ENCODE measurements around the gene IQSEC2.

DNA sequence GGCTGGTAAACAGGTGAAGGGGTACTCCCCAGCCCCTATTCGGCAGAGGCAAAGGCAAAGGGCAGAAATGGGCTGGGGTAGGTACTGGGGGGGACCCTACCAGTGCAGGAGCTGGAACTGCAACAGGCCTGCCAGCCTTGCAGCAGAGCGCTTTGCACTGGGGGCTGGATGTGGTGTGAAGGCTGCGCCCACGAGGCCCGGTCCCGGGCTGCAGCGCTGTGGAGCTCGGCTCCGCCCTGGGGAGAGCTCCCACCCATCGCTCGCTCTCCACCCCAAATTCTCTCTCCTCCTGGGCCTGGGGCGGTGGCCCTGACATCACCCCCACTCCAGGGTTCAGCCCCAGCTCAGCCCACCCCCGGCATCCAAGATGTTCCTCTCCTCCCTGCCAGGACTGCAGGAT is 24.2 kb downstream of the IQSEC2 start:
- TF ChIP-seq POLR2A (IDR thresholded peaks at IDR 0.05) (no peak), EP300 (IDR thresholded peaks at IDR 0.05) (no peak)
- TF ChIP-seq, protein P1, sequence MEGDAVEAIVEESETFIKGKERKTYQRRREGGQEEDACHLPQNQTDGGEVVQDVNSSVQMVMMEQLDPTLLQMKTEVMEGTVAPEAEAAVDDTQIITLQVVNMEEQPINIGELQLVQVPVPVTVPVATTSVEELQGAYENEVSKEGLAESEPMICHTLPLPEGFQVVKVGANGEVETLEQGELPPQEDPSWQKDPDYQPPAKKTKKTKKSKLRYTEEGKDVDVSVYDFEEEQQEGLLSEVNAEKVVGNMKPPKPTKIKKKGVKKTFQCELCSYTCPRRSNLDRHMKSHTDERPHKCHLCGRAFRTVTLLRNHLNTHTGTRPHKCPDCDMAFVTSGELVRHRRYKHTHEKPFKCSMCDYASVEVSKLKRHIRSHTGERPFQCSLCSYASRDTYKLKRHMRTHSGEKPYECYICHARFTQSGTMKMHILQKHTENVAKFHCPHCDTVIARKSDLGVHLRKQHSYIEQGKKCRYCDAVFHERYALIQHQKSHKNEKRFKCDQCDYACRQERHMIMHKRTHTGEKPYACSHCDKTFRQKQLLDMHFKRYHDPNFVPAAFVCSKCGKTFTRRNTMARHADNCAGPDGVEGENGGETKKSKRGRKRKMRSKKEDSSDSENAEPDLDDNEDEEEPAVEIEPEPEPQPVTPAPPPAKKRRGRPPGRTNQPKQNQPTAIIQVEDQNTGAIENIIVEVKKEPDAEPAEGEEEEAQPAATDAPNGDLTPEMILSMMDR (IDR thresholded peaks at IDR 0.05) = no peak

Measured in stomach (tissue), 4 donors.